SK-N-MC (cell line): Measurements from ENCODE around the gene SRBD1.

ENCODE experiments used
- EZH2 ChIP-seq: fragments of 200-600 bp; sonication (generic); IDR thresholded peaks from one replicate; pipeline ENCODE4 v1.6.1; 2017; ENCODE audit warnings: antibody characterized with exemption
- FOXP2 ChIP-seq: optimal IDR thresholded peaks from 2 replicates; pipeline ENCODE3; 2011; ENCODE audit warnings: mild to moderate bottlenecking, moderate library complexity; ENCODE audit not compliant: insufficient read depth; ENCODE audit errors: extremely low read length, control extremely low read depth
- POLR2AphosphoS5 ChIP-seq: IDR thresholded peaks from 2 replicates; pipeline ENCODE4 v1.6.1; 2012; ENCODE audit warnings: mild to moderate bottlenecking, low read depth, low read length, borderline replicate concordance

GRCh38 chr2:45572979-45573378 lies 38.1 kb downstream of the SRBD1 start:
- TF ChIP-seq EZH2, result no peak
- no peak for TF ChIP-seq POLR2AphosphoS5
- TF ChIP-seq FOXP2, result no peak
